ELR (cell line): ENCODE data around the gene CXCL14.
A peak's percentile ranks its signal among the peaks of the same experiment; 100 is the strongest.

Experiments used
- DNase-seq: peaks from one replicate; pipeline ENCODE4 v3.0.0-alpha.2; 2015; ENCODE audit warnings: low read depth

The CXCL14 gene

GRCh38 chr5:135596157-135596763 lies 17.5 kb upstream of the CXCL14 start:
- no peak for DNase-seq

GRCh38 chr5:135594416-135594960 lies 15.7 kb upstream of the CXCL14 start:
- DNase-seq: no peak

- no peak for DNase-seq
These were observed 15.1 kb upstream of the CXCL14 start for GRCh38 chr5:135593886-135594285.

- DNase-seq: no peak
These were observed 14.3 kb upstream of the CXCL14 start for GRCh38 chr5:135593141-135593540.

GRCh38 chr5:135592312-135593045 lies 13.7 kb upstream of the CXCL14 start:
- no peak for DNase-seq

GRCh38 chr5:135591277-135591676 lies 12.5 kb upstream of the CXCL14 start:
- no peak for DNase-seq

GRCh38 chr5:135589152-135589551 lies 10.4 kb upstream of the CXCL14 start:
- DNase-seq: no peak

GRCh38 chr5:135587721-135588663 lies 9.2 kb upstream of the CXCL14 start:
- DNase-seq: no peak

- no peak for DNase-seq
These were observed 6.1 kb upstream of the CXCL14 start for GRCh38 chr5:135584918-135585317.

- no peak for DNase-seq
These were observed 5.5 kb upstream of the CXCL14 start for GRCh38 chr5:135584276-135584675.

GRCh38 chr5:135582099-135582781 lies 3.4 kb upstream of the CXCL14 start:
- DNase-seq: no peak

GRCh38 chr5:135578305-135578684 lies 496 bp downstream of the CXCL14 start:
- DNase-seq: no peak

- DNase-seq: no peak
These were observed 1.4 kb downstream of the CXCL14 start for GRCh38 chr5:135577421-135577820.

GRCh38 chr5:135576075-135576599 lies 2.7 kb downstream of the CXCL14 start:
- DNase-seq: peak; percentile 49

GRCh38 chr5:135574493-135574892 lies 4.3 kb downstream of the CXCL14 start:
- no peak for DNase-seq

- no peak for DNase-seq
These were observed 6.9 kb downstream of the CXCL14 start for GRCh38 chr5:135571902-135572301.

GRCh38 chr5:135571066-135571609 lies 7.7 kb downstream of the CXCL14 start:
- DNase-seq: no peak

GRCh38 chr5:135570453-135570764 lies 8.4 kb downstream of the CXCL14 start:
- DNase-seq: no peak

- DNase-seq: peak; percentile 57
These were observed 8.9 kb downstream of the CXCL14 start for GRCh38 chr5:135569755-135570452.

- DNase-seq: no peak
These were observed 9.8 kb downstream of the CXCL14 start for GRCh38 chr5:135568923-135569360.

GRCh38 chr5:135568246-135568645 lies 10.5 kb downstream of the CXCL14 start:
- no peak for DNase-seq
